ENCODE data around the gene MEIOB. TPM values are rescaled to one million over a fixed set of nuclear protein-coding genes. Genes with fewer than 3 reads are reported as not detected.
"Not testable (repeated sequence)": the region's sequence is repeated elsewhere in the genome, so short reads cannot be mapped to it uniquely, and the experiment has no call there.

The MEIOB gene
- total RNA-seq, 1 experiment from 2014 or later = not detected

- Histone ChIP-seq H3K4me3 (no peak overlapping the region), H3K4me2 (no peak overlapping the region), H3K4me1 (replicated peaks; ENCODE audit: insufficient read depth) (peaks cover 20% of the 10 kb centered on the region), H2AFZ (no peak overlapping the region), H3K79me2 (ENCODE audit: low read depth) (no peaks in the 10 kb centered on the region), H3K27me3 (ENCODE audit: insufficient read depth, low read depth) (no peaks in the 10 kb centered on the region), H3K36me3 (ENCODE audit: low read depth) (no peaks in the 10 kb centered on the region), H3F3A (ENCODE audit: insufficient read depth, low read depth) (peaks cover 15% of the 10 kb centered on the region; the same call in 1 of the 2 replicates), H3K9me3 (ENCODE audit: insufficient read depth, low read depth) (no peaks in the 10 kb centered on the region), H3K27ac (no peak overlapping the region), H3K9me2 (ENCODE audit: insufficient read depth) (no peaks in the 10 kb centered on the region), H4K20me1 (ENCODE audit: insufficient read depth) (no peaks in the 10 kb centered on the region)
- CTCF ChIA-PET = interaction anchor here (0.7 kb wide), 1 partner anchor 1770 kb away, joined by 3 read pairs; no protein-coding TSS in a partner anchor
- POLR2A ChIA-PET (ENCODE audit: unreplicated experiment) = no interaction called here
- DNase-seq = no peak
- BruUV-seq (replicated peaks) = no TSS peak
- intact Hi-C loops (cut with micrococcal nuclease; ENCODE audit: unreplicated experiment) = no loop called here
- TF ChIP-seq, protein P1, sequence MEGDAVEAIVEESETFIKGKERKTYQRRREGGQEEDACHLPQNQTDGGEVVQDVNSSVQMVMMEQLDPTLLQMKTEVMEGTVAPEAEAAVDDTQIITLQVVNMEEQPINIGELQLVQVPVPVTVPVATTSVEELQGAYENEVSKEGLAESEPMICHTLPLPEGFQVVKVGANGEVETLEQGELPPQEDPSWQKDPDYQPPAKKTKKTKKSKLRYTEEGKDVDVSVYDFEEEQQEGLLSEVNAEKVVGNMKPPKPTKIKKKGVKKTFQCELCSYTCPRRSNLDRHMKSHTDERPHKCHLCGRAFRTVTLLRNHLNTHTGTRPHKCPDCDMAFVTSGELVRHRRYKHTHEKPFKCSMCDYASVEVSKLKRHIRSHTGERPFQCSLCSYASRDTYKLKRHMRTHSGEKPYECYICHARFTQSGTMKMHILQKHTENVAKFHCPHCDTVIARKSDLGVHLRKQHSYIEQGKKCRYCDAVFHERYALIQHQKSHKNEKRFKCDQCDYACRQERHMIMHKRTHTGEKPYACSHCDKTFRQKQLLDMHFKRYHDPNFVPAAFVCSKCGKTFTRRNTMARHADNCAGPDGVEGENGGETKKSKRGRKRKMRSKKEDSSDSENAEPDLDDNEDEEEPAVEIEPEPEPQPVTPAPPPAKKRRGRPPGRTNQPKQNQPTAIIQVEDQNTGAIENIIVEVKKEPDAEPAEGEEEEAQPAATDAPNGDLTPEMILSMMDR (conservative IDR thresholded peaks at IDR 0.05) = no peak
- no peak for TF ChIP-seq EZH2 (IDR thresholded peaks at IDR 0.05; ENCODE audit: low read depth)
Measured at GRCh38 chr16:1877089-1877488, 5.1 kb upstream of the MEIOB start.

DNA sequence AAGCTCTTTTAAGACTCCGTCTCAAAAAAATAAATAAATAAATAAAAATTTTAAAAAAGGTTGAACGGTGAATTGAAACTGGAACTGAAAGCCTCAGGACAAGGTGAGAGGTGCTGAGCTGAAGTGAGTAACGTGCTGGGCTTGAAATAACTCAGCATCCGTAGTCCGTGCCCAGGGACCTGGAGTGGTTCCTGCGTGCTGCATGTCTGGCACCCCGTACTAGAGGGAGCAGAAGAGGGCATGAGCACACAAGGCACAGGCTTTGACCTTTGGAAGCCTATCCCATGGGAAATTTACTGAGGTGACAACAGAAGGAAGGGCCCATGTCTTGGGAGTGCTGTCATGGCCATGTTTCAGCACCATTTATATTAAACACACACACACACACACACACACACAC is 4.5 kb upstream of the MEIOB start:
- ChIA-PET CTCF (interaction anchor here (0.7 kb wide), 1 partner anchor 1770 kb away, joined by 3 read pairs; no protein-coding TSS in a partner anchor), POLR2A (ENCODE audit: unreplicated experiment) (no interaction called here)
- no TSS peak for BruUV-seq (replicated peaks)

GRCh38 chr16:1876066-1876465 is 4.1 kb upstream of the MEIOB start:
- H3K9me3 ChIP-seq (ENCODE audit: insufficient read depth, low read depth); H4K20me1 ChIP-seq (ENCODE audit: insufficient read depth); H2AFZ ChIP-seq; H3K36me3 ChIP-seq (ENCODE audit: low read depth); H3K9me2 ChIP-seq (ENCODE audit: insufficient read depth); BruUV-seq (replicated peaks); H3K4me3 ChIP-seq; H3K27ac ChIP-seq; intact Hi-C loops (cut with micrococcal nuclease; ENCODE audit: unreplicated experiment); DNase-seq; H3K27me3 ChIP-seq (ENCODE audit: insufficient read depth, low read depth); H3K79me2 ChIP-seq (ENCODE audit: low read depth); POLR2A ChIA-PET (ENCODE audit: unreplicated experiment); CTCF ChIA-PET; H3K4me2 ChIP-seq: not testable (repeated sequence)
- H3F3A ChIP-seq (ENCODE audit: insufficient read depth, low read depth) = peaks cover 16% of the 10 kb centered on the region
- H3K4me1 ChIP-seq (replicated peaks; ENCODE audit: insufficient read depth) = peaks cover 20% of the 10 kb centered on the region

More for the DNA sequence above, 4.5 kb upstream of the MEIOB start:
- intact Hi-C loops (cut with micrococcal nuclease; ENCODE audit: unreplicated experiment) = no loop called here
- Histone ChIP-seq H3K9me3 (ENCODE audit: insufficient read depth, low read depth) (no peaks in the 10 kb centered on the region), H3K9me2 (ENCODE audit: insufficient read depth) (no peaks in the 10 kb centered on the region), H2AFZ (no peak overlapping the region), H3K4me3 (no peak overlapping the region), H4K20me1 (ENCODE audit: insufficient read depth) (no peaks in the 10 kb centered on the region), H3F3A (ENCODE audit: insufficient read depth, low read depth) (peaks cover 15% of the 10 kb centered on the region; the same call in 1 of the 2 replicates), H3K27ac (no peak overlapping the region), H3K4me2 (no peak overlapping the region), H3K4me1 (replicated peaks; ENCODE audit: insufficient read depth) (peaks cover 20% of the 10 kb centered on the region), H3K27me3 (ENCODE audit: insufficient read depth, low read depth) (no peaks in the 10 kb centered on the region), H3K36me3 (ENCODE audit: low read depth) (no peaks in the 10 kb centered on the region), H3K79me2 (ENCODE audit: low read depth) (no peaks in the 10 kb centered on the region)
- no peak for DNase-seq
- no peak for TF ChIP-seq EZH2 (IDR thresholded peaks at IDR 0.05; ENCODE audit: low read depth)
- TF ChIP-seq, protein P1 (conservative IDR thresholded peaks at IDR 0.05) = no peak

- Histone ChIP-seq H3K4me2 (no peak overlapping the region), H3K9me2 (ENCODE audit: insufficient read depth) (no peaks in the 10 kb centered on the region), H2AFZ (no peak overlapping the region), H3K27ac (no peak overlapping the region), H3K4me3 (no peak overlapping the region), H3K9me3 (ENCODE audit: insufficient read depth, low read depth) (no peaks in the 10 kb centered on the region), H4K20me1 (ENCODE audit: insufficient read depth) (no peaks in the 10 kb centered on the region), H3K36me3 (ENCODE audit: low read depth) (no peaks in the 10 kb centered on the region), H3K4me1 (replicated peaks; ENCODE audit: insufficient read depth) (peaks cover 29% of the 10 kb centered on the region), H3F3A (ENCODE audit: insufficient read depth, low read depth) (peaks cover 26% of the 10 kb centered on the region), H3K27me3 (ENCODE audit: insufficient read depth, low read depth) (no peaks in the 10 kb centered on the region), H3K79me2 (ENCODE audit: low read depth) (no peaks in the 10 kb centered on the region)
- ChIA-PET CTCF (no interaction called here), POLR2A (ENCODE audit: unreplicated experiment) (no interaction called here)
- no peak for DNase-seq
- intact Hi-C loops (cut with micrococcal nuclease; ENCODE audit: unreplicated experiment) = loop anchor here (5.0 kb wide), 1 partner anchor 37 kb away; no protein-coding TSS in a partner anchor
- BruUV-seq (replicated peaks) = no TSS peak
- no peak for TF ChIP-seq EZH2 (IDR thresholded peaks at IDR 0.05; ENCODE audit: low read depth)
- TF ChIP-seq, protein P1 (conservative IDR thresholded peaks at IDR 0.05) = no peak
Measured at GRCh38 chr16:1874854-1875253, 2.9 kb upstream of the MEIOB start.
